ENCODE data around the gene CLDN16. TPM values are rescaled to one million over a fixed set of nuclear protein-coding genes. Genes with fewer than 3 reads are reported as not detected.

The CLDN16 gene
- polyA plus RNA-seq, 1 donor (not counting 4 experiments of a cell fraction or from before 2014, with no cell fraction given), result 0.88 TPM

DNA sequence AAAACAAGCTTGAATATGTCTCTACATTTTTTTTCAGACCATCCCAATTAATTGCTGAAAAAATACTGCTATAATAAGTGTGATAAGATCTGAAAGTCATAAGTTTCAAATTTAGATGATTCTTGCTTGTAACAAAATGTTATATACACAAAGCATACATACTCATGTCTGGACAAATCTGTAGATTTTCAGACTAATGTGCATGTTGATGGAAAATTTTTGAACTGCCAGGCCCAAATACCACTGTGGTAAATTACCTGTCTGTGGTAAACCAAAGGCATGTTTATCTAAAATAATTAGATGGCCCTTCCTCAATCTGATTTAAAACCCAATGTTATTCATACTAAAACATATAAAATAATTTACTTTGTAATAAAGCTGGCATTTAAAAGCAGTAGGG is 31.7 kb upstream of the CLDN16 start:
- peak overlapping the region; percentile 18 for H3K4me2 ChIP-seq (ENCODE audit: control insufficient read depth, extremely low read depth, insufficient read depth, low read depth, low read length)
- no peaks in the 10 kb centered on the region for H3K9me1 ChIP-seq (ENCODE audit: control insufficient read depth, extremely low read depth, insufficient read depth, low read length)
- FAIRE-seq, result peak; percentile 59
- no peaks in the 10 kb centered on the region for H4K20me1 ChIP-seq (ENCODE audit: control insufficient read depth, extremely low read depth, insufficient read depth, low read length)
- no peaks in the 10 kb centered on the region for H3K36me3 ChIP-seq (ENCODE audit: control insufficient read depth in 2 of 2, extremely low read depth in 1 of 2, insufficient read depth in 2 of 2, low read length in 2 of 2)
- no peaks in the 10 kb centered on the region for H3K9me3 ChIP-seq (ENCODE audit: control insufficient read depth, low read depth, low read length)
- H3K27me3 ChIP-seq (ENCODE audit: control insufficient read depth, extremely low read depth, insufficient read depth, low read length), result no peaks in the 10 kb centered on the region
- peaks cover 17% of the 10 kb centered on the region for H3K4me1 ChIP-seq (ENCODE audit: control insufficient read depth, extremely low read depth, insufficient read depth, low read length)
- TF ChIP-seq, protein P1, sequence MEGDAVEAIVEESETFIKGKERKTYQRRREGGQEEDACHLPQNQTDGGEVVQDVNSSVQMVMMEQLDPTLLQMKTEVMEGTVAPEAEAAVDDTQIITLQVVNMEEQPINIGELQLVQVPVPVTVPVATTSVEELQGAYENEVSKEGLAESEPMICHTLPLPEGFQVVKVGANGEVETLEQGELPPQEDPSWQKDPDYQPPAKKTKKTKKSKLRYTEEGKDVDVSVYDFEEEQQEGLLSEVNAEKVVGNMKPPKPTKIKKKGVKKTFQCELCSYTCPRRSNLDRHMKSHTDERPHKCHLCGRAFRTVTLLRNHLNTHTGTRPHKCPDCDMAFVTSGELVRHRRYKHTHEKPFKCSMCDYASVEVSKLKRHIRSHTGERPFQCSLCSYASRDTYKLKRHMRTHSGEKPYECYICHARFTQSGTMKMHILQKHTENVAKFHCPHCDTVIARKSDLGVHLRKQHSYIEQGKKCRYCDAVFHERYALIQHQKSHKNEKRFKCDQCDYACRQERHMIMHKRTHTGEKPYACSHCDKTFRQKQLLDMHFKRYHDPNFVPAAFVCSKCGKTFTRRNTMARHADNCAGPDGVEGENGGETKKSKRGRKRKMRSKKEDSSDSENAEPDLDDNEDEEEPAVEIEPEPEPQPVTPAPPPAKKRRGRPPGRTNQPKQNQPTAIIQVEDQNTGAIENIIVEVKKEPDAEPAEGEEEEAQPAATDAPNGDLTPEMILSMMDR (optimal IDR thresholded peaks at IDR 0.05 in 1 of 3, IDR thresholded peaks at IDR 0.05 in 1 of 3, conservative IDR thresholded peaks at IDR 0.05 in 1 of 3; ENCODE audit: extremely low read depth in 1 of 3, insufficient read depth in 2 of 3, low read length in 3 of 3), result no peak
- TF ChIP-seq EZH2 (IDR thresholded peaks at IDR 0.05; ENCODE audit: low read length), result no peak
- no peak overlapping the region for H2AFZ ChIP-seq (ENCODE audit: control insufficient read depth, low read length)
- dilution Hi-C loops (cut with MboI; ENCODE audit: extremely low pct_ligation_motif_present, low sequenced_read_pairs), result no loop called here
- no peaks in the 10 kb centered on the region for H3K79me2 ChIP-seq (ENCODE audit: control insufficient read depth, insufficient read depth, low read length)
- no peak overlapping the region for H3K4me3 ChIP-seq (ENCODE audit: control insufficient read depth in 2 of 3, extremely low read depth in 1 of 3, insufficient read depth in 2 of 3, low read depth in 1 of 3, low read length in 3 of 3)
- no peak for DNase-seq (ENCODE audit: low read depth, low spot score)
- no peak overlapping the region for H3K9ac ChIP-seq (ENCODE audit: control insufficient read depth, extremely low read depth, insufficient read depth, low read length)
- peak overlapping the region; percentile 15 for H3K27ac ChIP-seq (ENCODE audit: control insufficient read depth, insufficient read depth, low read length)

DNA sequence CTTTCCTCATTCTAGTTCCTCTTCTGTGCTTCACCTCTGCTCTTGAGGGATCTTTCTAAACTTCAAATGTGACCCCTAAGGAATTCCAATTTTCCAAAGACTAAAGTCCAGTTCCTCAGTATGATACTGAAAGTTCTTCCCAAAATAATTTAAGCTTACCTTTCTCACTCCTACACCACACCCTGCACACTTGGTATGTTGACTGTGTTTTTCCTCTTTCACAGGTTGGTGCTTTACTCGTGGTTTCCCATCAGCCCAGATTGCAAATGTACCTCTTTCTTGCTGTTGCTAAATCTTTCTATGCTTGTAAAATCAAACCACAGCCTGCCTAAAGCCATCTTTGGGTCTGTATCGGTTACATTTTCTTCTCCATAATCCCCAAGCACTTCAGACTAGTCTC is 30.5 kb upstream of the CLDN16 start:
- TF ChIP-seq, protein P1 (optimal IDR thresholded peaks at IDR 0.05 in 1 of 3, IDR thresholded peaks at IDR 0.05 in 1 of 3, conservative IDR thresholded peaks at IDR 0.05 in 1 of 3; ENCODE audit: extremely low read depth in 1 of 3, insufficient read depth in 2 of 3, low read length in 3 of 3), result no peak
- no peak for TF ChIP-seq EZH2 (IDR thresholded peaks at IDR 0.05; ENCODE audit: low read length)
- peak; percentile 34 for FAIRE-seq
- Histone ChIP-seq H3K27ac (ENCODE audit: control insufficient read depth, insufficient read depth, low read length) (no peak overlapping the region), H3K9ac (ENCODE audit: control insufficient read depth, extremely low read depth, insufficient read depth, low read length) (no peak overlapping the region), H3K9me3 (ENCODE audit: control insufficient read depth, low read depth, low read length) (no peaks in the 10 kb centered on the region), H3K27me3 (ENCODE audit: control insufficient read depth, extremely low read depth, insufficient read depth, low read length) (no peaks in the 10 kb centered on the region), H3K79me2 (ENCODE audit: control insufficient read depth, insufficient read depth, low read length) (no peaks in the 10 kb centered on the region), H3K4me2 (ENCODE audit: control insufficient read depth, extremely low read depth, insufficient read depth, low read depth, low read length) (peak overlapping the region; percentile 46), H3K4me3 (ENCODE audit: control insufficient read depth in 2 of 3, extremely low read depth in 1 of 3, insufficient read depth in 2 of 3, low read depth in 1 of 3, low read length in 3 of 3) (no peak overlapping the region), H3K36me3 (ENCODE audit: control insufficient read depth in 2 of 2, extremely low read depth in 1 of 2, insufficient read depth in 2 of 2, low read length in 2 of 2) (no peaks in the 10 kb centered on the region), H3K9me1 (ENCODE audit: control insufficient read depth, extremely low read depth, insufficient read depth, low read length) (no peaks in the 10 kb centered on the region), H4K20me1 (ENCODE audit: control insufficient read depth, extremely low read depth, insufficient read depth, low read length) (no peaks in the 10 kb centered on the region), H3K4me1 (ENCODE audit: control insufficient read depth, extremely low read depth, insufficient read depth, low read length) (peaks cover 17% of the 10 kb centered on the region), H2AFZ (ENCODE audit: control insufficient read depth, low read length) (peak overlapping the region; percentile 84)
- DNase-seq (ENCODE audit: low read depth, low spot score), result no peak
- dilution Hi-C loops (cut with MboI; ENCODE audit: extremely low pct_ligation_motif_present, low sequenced_read_pairs), result no loop called here
